IMR-90 (cell line): ENCODE measurements around the gene ZBTB26. TPM values are rescaled to one million over a fixed set of nuclear protein-coding genes. Genes with fewer than 3 reads are reported as not detected.

Experiments
- ATAC-seq: fragments of 200-7000 bp; cut with Tn5 transposase; 2 replicates; pipeline ENCODE4 v1.9.1; 2020; ENCODE audit warnings: low read depth, mild to moderate bottlenecking, moderate library complexity
- BruUV-seq: library from RNA; stranded (reverse); fragments of 400-500 nt; replicated peaks from 2 replicates; lab custom pipeline; 2021; lab: Mats Ljungman, UMichigan
- CTCF ChIA-PET: fragments of 300-600 bp; formaldehyde crosslinking; extraction: SDS; loops from one replicate; lab custom pipeline; 2021; ENCODE audit warnings: antibody characterized with exemption; lab: Yijun Ruan, JAX
- POLR2A ChIA-PET: fragments of 300-600 bp; sonication (Branson Sonifier 250); formaldehyde crosslinking; loops from one replicate; lab custom pipeline; 2022; ENCODE audit warnings: antibody characterized with exemption; ENCODE audit not compliant: unreplicated experiment; lab: Charles Lee
- DNase-seq: peaks from one replicate; pipeline ENCODE4 v3.0.0; 2013
- H2AFZ ChIP-seq: replicated peaks from 2 replicates; pipeline ENCODE3; 2013; ENCODE audit warnings: low read length, mild to moderate bottlenecking; ENCODE audit not compliant: poor library complexity
- H2AK5ac ChIP-seq: 2 replicates; pipeline ENCODE4 v1.6.1; 2013; ENCODE audit warnings: low read depth, low read length, inconsistent platforms
- H2AK9ac ChIP-seq: replicated peaks from 2 replicates; pipeline ENCODE3; 2013; ENCODE audit warnings: mild to moderate bottlenecking, low read depth, low read length, moderate library complexity; ENCODE audit not compliant: poor library complexity
- H2BK120ac ChIP-seq: 2 replicates; pipeline ENCODE4 v1.6.1; 2013; ENCODE audit warnings: low read depth, low read length, inconsistent platforms
- H2BK15ac ChIP-seq: 3 replicates; pipeline ENCODE4 v1.6.1; 2013; ENCODE audit warnings: low read depth, low read length, inconsistent platforms
- H2BK20ac ChIP-seq: 2 replicates; pipeline ENCODE4 v1.6.1; 2013; ENCODE audit warnings: low read depth, mild to moderate bottlenecking, inconsistent platforms, low read length, moderate library complexity
- H2BK5ac ChIP-seq: 2 replicates; pipeline ENCODE4 v1.6.1; 2013; ENCODE audit warnings: mild to moderate bottlenecking, low read depth, low read length, inconsistent platforms; ENCODE audit not compliant: poor library complexity, severe bottlenecking
- H3K14ac ChIP-seq: replicated peaks from 2 replicates; pipeline ENCODE4 v1.6.1; 2013; ENCODE audit warnings: low read depth, low read length, inconsistent platforms
- H3K18ac ChIP-seq: 2 replicates; pipeline ENCODE4 v1.6.1; 2013; ENCODE audit warnings: low read depth, low read length, control low read depth
- H3K23ac ChIP-seq: 2 replicates; pipeline ENCODE4 v1.6.1; 2013; ENCODE audit warnings: low read depth, low read length, inconsistent platforms
- H3K27ac ChIP-seq: 2 replicates; pipeline ENCODE4 v1.5.1; 2013; ENCODE audit warnings: mild to moderate bottlenecking, control low read depth, low read length; ENCODE audit not compliant: insufficient read depth
- H3K27me3 ChIP-seq: 2 replicates; pipeline ENCODE4 v1.6.1; 2013; ENCODE audit warnings: low read length; ENCODE audit not compliant: control insufficient read depth, insufficient read depth
- H3K36me3 ChIP-seq: 2 replicates; pipeline ENCODE4 v1.6.1; 2013; ENCODE audit warnings: low read length, mixed read lengths; ENCODE audit not compliant: control insufficient read depth, insufficient read depth
- H3K4ac ChIP-seq: 2 replicates; pipeline ENCODE4 v1.6.1; 2013; ENCODE audit warnings: low read depth, low read length, inconsistent platforms
- H3K4me1 ChIP-seq: 2 replicates; pipeline ENCODE4 v1.6.1; 2013; ENCODE audit warnings: low read length, mixed read lengths; ENCODE audit not compliant: control insufficient read depth, insufficient read depth
- H3K4me2 ChIP-seq: 2 replicates; pipeline ENCODE4 v1.6.1; 2013; ENCODE audit warnings: low read depth, mild to moderate bottlenecking, control low read depth, low read length, moderate library complexity
- H3K4me3 ChIP-seq: 2 replicates; pipeline ENCODE4 v1.5.1; 2013; ENCODE audit warnings: low read depth, mild to moderate bottlenecking, control low read depth, low read length, moderate library complexity; ENCODE audit not compliant: insufficient read depth
- H3K56ac ChIP-seq: 2 replicates; pipeline ENCODE4 v1.6.1; 2013; ENCODE audit warnings: low read length, inconsistent platforms; ENCODE audit not compliant: insufficient read depth; ENCODE audit errors: extremely low read depth
- H3K79me1 ChIP-seq, 2 experiments: 2 replicates each; pipeline ENCODE4 v1.6.1; 2013; ENCODE audit warnings: low read length in 2 of 2, inconsistent platforms in 1 of 2, low read depth in 1 of 2
- H3K9ac ChIP-seq: 2 replicates; pipeline ENCODE4 v1.6.1; 2013; ENCODE audit warnings: low read depth, low read length, control low read depth
- H3K9me1 ChIP-seq: 2 replicates; pipeline ENCODE4 v1.6.1; 2013; ENCODE audit warnings: low read length, inconsistent platforms; ENCODE audit not compliant: insufficient read depth
- H3K9me3 ChIP-seq: 2 replicates; pipeline ENCODE4 v1.6.1; 2013; ENCODE audit warnings: low read length; ENCODE audit not compliant: control insufficient read depth, insufficient read depth
- H4K20me1 ChIP-seq: 2 replicates; pipeline ENCODE4 v1.6.1; 2013; ENCODE audit warnings: low read length, inconsistent platforms; ENCODE audit not compliant: insufficient read depth
- H4K5ac ChIP-seq: 2 replicates; pipeline ENCODE4 v1.6.1; 2013; ENCODE audit warnings: mild to moderate bottlenecking, low read depth, low read length, control low read depth
- H4K8ac ChIP-seq, 2 experiments: 2 replicates each; pipeline ENCODE4 v1.6.1; 2013; ENCODE audit warnings: low read depth in 2 of 2, low read length in 2 of 2, control low read depth in 1 of 2, inconsistent platforms in 1 of 2
- H4K91ac ChIP-seq: 2 replicates; pipeline ENCODE4 v1.6.1; 2013; ENCODE audit warnings: low read depth, low read length, inconsistent platforms; ENCODE audit not compliant: insufficient read depth
- MAFK ChIP-seq: IDR thresholded peaks from 2 replicates; pipeline ENCODE4 v1.6.1; 2012; ENCODE audit warnings: low read depth, low read length, improper control_type of control experiment
- MXI1 ChIP-seq: IDR thresholded peaks from 2 replicates; pipeline ENCODE4 v1.6.1; 2012; ENCODE audit warnings: low read depth, mild to moderate bottlenecking, low read length, moderate library complexity, borderline replicate concordance
- NFE2L2 ChIP-seq: fragments of 150-350 bp; IDR thresholded peaks from 2 replicates; pipeline ENCODE4 v1.6.1; 2016; ENCODE audit warnings: low read depth, mild to moderate bottlenecking, low read length
- RAD21 ChIP-seq: IDR thresholded peaks from 2 replicates; pipeline ENCODE4 v1.6.1; 2012; ENCODE audit warnings: low read length, improper control_type of control experiment
- SMC3 ChIP-seq: fragments of 150-350 bp; IDR thresholded peaks from 2 replicates; pipeline ENCODE4 v1.6.1; 2016; ENCODE audit warnings: low read depth, mild to moderate bottlenecking, antibody characterized with exemption, low read length, moderate library complexity
- WGBS, 2 experiments: methylation state at CpG; one replicate each; pipeline versions ENCODE4 v1.1.5 to v1.1.7; 2013; ENCODE audit warnings: missing lambda C conversion rate in 2 of 2; ENCODE audit not compliant: insufficient read length in 1 of 2; ENCODE audit errors: extremely low coverage in 2 of 2; 5-methylcytosine and 5-hydroxymethylcytosine counted together
- dilution Hi-C: fragments of 300-500 bp; cut with HindIII; formaldehyde crosslinking; loops from one replicate; pipeline ENCODE4 v1.14.3; 2018; ENCODE audit warnings: low sequenced_read_pairs; ENCODE audit not compliant: unreplicated experiment
- in situ Hi-C: fragments of 300-500 bp; cut with MboI; formaldehyde crosslinking; loops from 3 replicates; pipeline ENCODE4 v1.14.3; 2019; ENCODE audit warnings: low sequenced_read_pairs, inconsistent platforms, mixed read lengths
- intact Hi-C: fragments of 100-400 bp; cut with micrococcal nuclease; formaldehyde crosslinking; loops from 2 replicates; pipeline ENCODE4 v1.10.0; 2022
- microRNA-seq, 2 experiments: library from miRNA; stranded (forward) in 1 of 2; unstranded in 1 of 2; fragments of 10-50 nt in 1 of 2; fragments of <30 nt in 1 of 2; gene quantifications in 1 of 2; microRNA quantifications in 1 of 2; one replicate each; pipeline versions ENCODE3 to v1.1.0; 2013 to 2020; ENCODE audit not compliant: insufficient read depth in 1 of 2, insufficient read length in 1 of 2, unreplicated experiment in 1 of 2
- polyA plus RNA-seq, 3 experiments: library from polyadenylated mRNA; depleted of rRNA; stranded (reverse); fragments of >200 nt; gene quantifications; 2 replicates each; pipeline ENCODE4 v1.2.3, GENCODE V29; 2012; ENCODE audit warnings: low replicate concordance in 1 of 3
- small RNA-seq, 5 experiments: library from RNA; depleted of rRNA; stranded (forward); fragments of <200 nt; gene quantifications; one replicate each; pipeline ENCODE3, GENCODE V24; 2012
- total RNA-seq: library from RNA; depleted of rRNA; stranded (reverse); fragments of >200 nt; gene quantifications from 2 replicates; pipeline ENCODE4 v1.2.3, GENCODE V29; 2012; rRNA removed

ZBTB26 gene
- total and polyA plus RNA-seq, 2 of the 4 experiments (the other 2 are of a cell fraction): 3.1 to 6.1 TPM

GRCh38 chr9:122866079-122866478, 65.2 kb downstream of the ZBTB26 start:
- Histone ChIP-seq H4K5ac (no peak overlapping the region), H3K23ac (no peak overlapping the region), H3K18ac (no peak overlapping the region), H3K36me3 (peaks cover 17% of the 10 kb centered on the region), H3K4me2 (no peak overlapping the region), H3K4me1 (no peaks in the 10 kb centered on the region), H3K14ac (no peak overlapping the region), H3K79me1 (peaks cover 5 to 6% of the 10 kb centered on the region in 2 experiments; a peak in 1 of 4 replicates), H3K27me3 (no peaks in the 10 kb centered on the region), H2BK120ac (no peak overlapping the region), H4K8ac (no peak overlapping the region), H2BK20ac (no peak overlapping the region), H2AK5ac (no peak overlapping the region), H3K4ac (no peak overlapping the region), H3K9ac (no peak overlapping the region), H3K56ac (no peak overlapping the region), H3K9me3 (no peaks in the 10 kb centered on the region), H2BK5ac (no peak overlapping the region), H4K91ac (no peak overlapping the region), H2AK9ac (no peak overlapping the region), H2AFZ (no peak overlapping the region), H3K27ac (no peak overlapping the region), H3K9me1 (no peaks in the 10 kb centered on the region), H2BK15ac (no peak overlapping the region), H3K4me3 (no peak overlapping the region), H4K20me1 (no peaks in the 10 kb centered on the region)
- in situ Hi-C loops: no loop called here
- WGBS, 2 experiments: no CpG with 5 or more reads among the region's 5 CpGs
- intact Hi-C loops: no loop called here
- dilution Hi-C loops: no loop called here
- ATAC-seq (no peak), DNase-seq (no peak)
- no peak for TF ChIP-seq RAD21
- no peak for TF ChIP-seq MXI1
- no peak for TF ChIP-seq SMC3
- TF ChIP-seq MAFK: no peak
- TF ChIP-seq NFE2L2: no peak
- ChIA-PET CTCF (no interaction called here), POLR2A (no interaction called here)
- no TSS peak for BruUV-seq

Small RNA genes within 50 kb of the gene (microRNA-seq; reads per million reads assigned to microRNA genes)
- gene RNY1P15 (ENCODE audit: insufficient read depth, insufficient read length): not detected
- gene SNORD90 (ENCODE audit: insufficient read depth, insufficient read length): 160 reads per million, percentile 84 among the genes with 10 or more reads in this experiment

Small RNA genes within 50 kb of the gene (small RNA-seq; reads per million reads assigned to genes)
- 0 reads per million in 5 experiments for gene RNY1P15
- gene SNORD90: 30.5 to 337 (median 66.4) reads per million in 5 experiments

Other genes with a start within 250 kb of the ZBTB26 start
- gene OR1L4, start 207.5 kb downstream of the ZBTB26 start, total RNA-seq: not detected in 2 replicates
- gene OR1L4, start 207.5 kb downstream of the ZBTB26 start, polyA plus RNA-seq (2012; rRNA removed): not detected in 2 replicates
- not detected in 2 replicates for gene OR1L6, start 189.2 kb downstream of the ZBTB26 start, total RNA-seq
- not detected in 2 replicates for gene OR1L6, start 189.2 kb downstream of the ZBTB26 start, polyA plus RNA-seq (2012; rRNA removed)
- not detected in 2 replicates for gene OR5C1, start 142.6 kb downstream of the ZBTB26 start, total RNA-seq
- not detected in 2 replicates for gene OR5C1, start 142.6 kb downstream of the ZBTB26 start, polyA plus RNA-seq (2012; rRNA removed)
- gene OR1K1, start 131.4 kb downstream of the ZBTB26 start, total RNA-seq: not detected in 2 replicates
- gene OR1K1, start 131.4 kb downstream of the ZBTB26 start, polyA plus RNA-seq (2012; rRNA removed): not detected in 2 replicates
- gene PDCL, start 102.9 kb downstream of the ZBTB26 start, total RNA-seq: 22.2 and 38.3 TPM in 2 replicates
- gene PDCL, start 102.9 kb downstream of the ZBTB26 start, polyA plus RNA-seq (2012; rRNA removed): 8.7 and 10.1 TPM in 2 replicates
- gene RC3H2, start 26.2 kb downstream of the ZBTB26 start, total RNA-seq: 55.5 and 58.4 TPM in 2 replicates
- gene RC3H2, start 26.2 kb downstream of the ZBTB26 start, polyA plus RNA-seq (2012; rRNA removed): 14.7 and 14.9 TPM in 2 replicates
- gene ZBTB6, start 18.2 kb downstream of the ZBTB26 start, total RNA-seq: 11.7 and 16.7 TPM in 2 replicates
- gene ZBTB6, start 18.2 kb downstream of the ZBTB26 start, polyA plus RNA-seq (2012; rRNA removed): 1.8 and 2.6 TPM in 2 replicates
- 39.7 and 53.9 TPM in 2 replicates for gene RABGAP1, start 9.5 kb upstream of the ZBTB26 start, total RNA-seq
- gene RABGAP1, start 9.5 kb upstream of the ZBTB26 start, polyA plus RNA-seq (2012; rRNA removed): 17.2 and 20.0 TPM in 2 replicates
- gene GPR21, start 102.2 kb upstream of the ZBTB26 start, total RNA-seq: 0.28 and 0.90 TPM in 2 replicates
- not detected in 2 replicates for gene GPR21, start 102.2 kb upstream of the ZBTB26 start, polyA plus RNA-seq (2012; rRNA removed)